ENCODE results near the gene DHFR2.

DNA sequence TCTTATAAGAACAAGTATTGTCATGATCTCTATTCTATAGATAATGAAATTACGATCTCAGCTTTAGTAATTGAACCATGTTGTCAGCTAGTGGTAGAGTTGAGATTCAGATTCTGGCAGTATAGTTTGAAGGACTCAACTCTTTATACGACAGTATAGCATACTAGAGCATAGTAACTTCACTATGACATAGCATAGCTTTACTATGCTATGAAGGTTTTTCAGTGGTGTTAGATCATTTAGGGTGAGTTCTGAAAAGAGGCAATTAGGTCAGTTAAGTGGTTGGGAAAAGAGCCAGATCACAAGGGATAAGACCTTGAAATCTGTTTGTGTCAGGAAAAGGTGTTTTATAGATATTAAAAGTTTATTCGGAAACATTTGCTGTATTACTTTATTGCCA, 42.4 kb downstream of the DHFR2 start:
- no peak for TF ChIP-seq EP300 (IDR thresholded peaks at IDR 0.05; ENCODE audit: low read depth)
- TF ChIP-seq POLR2A (IDR thresholded peaks at IDR 0.05): no peak
- TF ChIP-seq, protein P1, sequence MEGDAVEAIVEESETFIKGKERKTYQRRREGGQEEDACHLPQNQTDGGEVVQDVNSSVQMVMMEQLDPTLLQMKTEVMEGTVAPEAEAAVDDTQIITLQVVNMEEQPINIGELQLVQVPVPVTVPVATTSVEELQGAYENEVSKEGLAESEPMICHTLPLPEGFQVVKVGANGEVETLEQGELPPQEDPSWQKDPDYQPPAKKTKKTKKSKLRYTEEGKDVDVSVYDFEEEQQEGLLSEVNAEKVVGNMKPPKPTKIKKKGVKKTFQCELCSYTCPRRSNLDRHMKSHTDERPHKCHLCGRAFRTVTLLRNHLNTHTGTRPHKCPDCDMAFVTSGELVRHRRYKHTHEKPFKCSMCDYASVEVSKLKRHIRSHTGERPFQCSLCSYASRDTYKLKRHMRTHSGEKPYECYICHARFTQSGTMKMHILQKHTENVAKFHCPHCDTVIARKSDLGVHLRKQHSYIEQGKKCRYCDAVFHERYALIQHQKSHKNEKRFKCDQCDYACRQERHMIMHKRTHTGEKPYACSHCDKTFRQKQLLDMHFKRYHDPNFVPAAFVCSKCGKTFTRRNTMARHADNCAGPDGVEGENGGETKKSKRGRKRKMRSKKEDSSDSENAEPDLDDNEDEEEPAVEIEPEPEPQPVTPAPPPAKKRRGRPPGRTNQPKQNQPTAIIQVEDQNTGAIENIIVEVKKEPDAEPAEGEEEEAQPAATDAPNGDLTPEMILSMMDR (IDR thresholded peaks at IDR 0.05): no peak
- TF ChIP-seq POLR2AphosphoS5 (IDR thresholded peaks at IDR 0.05): no peak
